Progenitor cell of endocrine pancreas (in vitro differentiated cells): Measurements from ENCODE around the gene ST8SIA6. TPM values are rescaled to one million over a fixed set of nuclear protein-coding genes. Genes with fewer than 3 reads are reported as not detected.

ENCODE experiments used
- DNase-seq: peaks from one replicate; pipeline ENCODE4 v3.0.0; 2021; ENCODE audit warnings: low spot score; ENCODE audit not compliant: unreplicated experiment
- H3K27ac Mint-ChIP-seq: 2 replicates; pipeline ENCODE4 v1.8.0; 2021; ENCODE audit warnings: mild to moderate bottlenecking, moderate library complexity, mixed read lengths
- H3K27me3 Mint-ChIP-seq: 2 replicates; pipeline ENCODE4 v1.8.0; 2021; ENCODE audit warnings: mixed read lengths
- H3K36me3 Mint-ChIP-seq: 2 replicates; pipeline ENCODE4 v1.8.0; 2022; ENCODE audit warnings: mixed read lengths; ENCODE audit not compliant: insufficient read depth
- H3K4me1 Mint-ChIP-seq: 2 replicates; pipeline ENCODE4 v1.8.0; 2021; ENCODE audit warnings: low read depth, mixed read lengths
- H3K4me3 Mint-ChIP-seq: 2 replicates; pipeline ENCODE4 v1.8.0; 2021; ENCODE audit warnings: low read depth, mild to moderate bottlenecking, moderate library complexity, mixed read lengths
- H3K9me3 Mint-ChIP-seq: 2 replicates; pipeline ENCODE4 v1.8.0; 2021; ENCODE audit warnings: low read depth, mixed read lengths
- CTCF ChIP-seq: fragments of 200-600 bp; sonication (generic); IDR thresholded peaks from one replicate; pipeline ENCODE4 v1.5.0; 2021; ENCODE audit warnings: antibody characterized with exemption, mild to moderate bottlenecking; ENCODE audit not compliant: unreplicated experiment
- total RNA-seq: library from RNA; stranded (reverse); gene quantifications from 2 replicates; pipeline ENCODE4 v1.2.1, GENCODE V29; 2021

The ST8SIA6 gene
- total RNA-seq, 1 donor from 2014 or later = 0.36 TPM

GRCh38 chr10:17383801-17384555 is 70.4 kb downstream of the ST8SIA6 start:
- no peaks in the 10 kb centered on the region for H3K27me3 Mint-ChIP-seq
- peaks cover 7% of the 10 kb centered on the region for H3K9me3 Mint-ChIP-seq
- no peak overlapping the region for H3K27ac Mint-ChIP-seq
- H3K36me3 Mint-ChIP-seq = peaks cover 8% of the 10 kb centered on the region
- TF ChIP-seq CTCF = no peak
- no peak overlapping the region for H3K4me3 Mint-ChIP-seq
- peaks cover 50% of the 10 kb centered on the region for H3K4me1 Mint-ChIP-seq
- no peak for DNase-seq

DNA sequence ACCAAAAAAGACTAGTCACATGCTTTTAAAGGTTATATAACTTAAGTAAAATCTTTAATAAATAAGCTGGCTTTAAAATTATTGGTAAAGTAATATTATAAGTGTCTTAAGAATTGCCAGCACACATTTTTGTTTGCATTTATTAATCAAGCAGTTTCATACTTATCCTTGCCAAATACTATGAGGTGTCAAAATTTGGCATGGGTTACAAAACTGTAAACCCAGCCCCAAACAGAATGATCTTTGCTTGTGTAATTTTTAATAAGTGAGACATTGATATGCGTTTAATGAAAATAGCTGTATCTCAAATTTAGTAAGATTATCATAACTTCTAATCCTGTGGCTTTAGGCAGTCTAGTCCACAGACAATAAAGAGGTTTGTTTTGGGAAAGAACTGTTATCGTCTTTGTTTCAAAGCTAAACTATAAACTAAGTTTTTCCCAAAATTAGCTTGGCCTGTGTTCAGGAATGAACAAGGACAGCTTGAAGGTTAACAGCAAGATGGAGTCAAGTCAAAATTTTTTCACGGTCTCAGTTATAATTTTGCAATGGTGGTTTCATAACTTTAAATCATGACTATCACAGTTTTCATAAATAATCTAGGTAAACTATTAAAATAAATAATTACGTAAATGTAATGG is 72.8 kb downstream of the ST8SIA6 start:
- Mint-ChIP-seq H3K4me3 (no peak overlapping the region), H3K9me3 (peaks cover 7% of the 10 kb centered on the region), H3K27me3 (no peaks in the 10 kb centered on the region), H3K4me1 (peaks cover 33% of the 10 kb centered on the region), H3K36me3 (peaks cover 6% of the 10 kb centered on the region), H3K27ac (no peak overlapping the region)
- no peak for DNase-seq
- TF ChIP-seq CTCF = no peak

- Mint-ChIP-seq H3K27ac (no peak overlapping the region), H3K36me3 (peaks cover 6% of the 10 kb centered on the region), H3K27me3 (no peaks in the 10 kb centered on the region), H3K4me3 (no peak overlapping the region), H3K4me1 (peaks cover 33% of the 10 kb centered on the region), H3K9me3 (peaks cover 9% of the 10 kb centered on the region)
- no peak for DNase-seq
- no peak for TF ChIP-seq CTCF
These were observed 73.5 kb downstream of the ST8SIA6 start for GRCh38 chr10:17380888-17381287.

- no peak overlapping the region for H3K27ac Mint-ChIP-seq
These were observed 74.4 kb downstream of the ST8SIA6 start for GRCh38 chr10:17380016-17380415.

More at GRCh38 chr10:17380016-17380415, 74.4 kb downstream of the ST8SIA6 start:
- H3K9me3 Mint-ChIP-seq = peaks cover 5% of the 10 kb centered on the region
- no peak for TF ChIP-seq CTCF
- peaks cover under 1% of the 10 kb centered on the region for H3K36me3 Mint-ChIP-seq
- no peak overlapping the region for H3K4me3 Mint-ChIP-seq
- H3K4me1 Mint-ChIP-seq = peaks cover 29% of the 10 kb centered on the region
- no peaks in the 10 kb centered on the region for H3K27me3 Mint-ChIP-seq
- DNase-seq = no peak
